NCI-H2171 treated with DMSO at 0.1 percent for 48 hours (cell line): ENCODE measurements around the gene SCN4B.
A peak's percentile ranks its signal among the peaks of the same experiment; 100 is the strongest.

Experiments used
- DNase-seq: peaks from one replicate; lab custom pipeline; 2025; lab: John Stamatoyannopoulos, UW

SCN4B gene

DNA sequence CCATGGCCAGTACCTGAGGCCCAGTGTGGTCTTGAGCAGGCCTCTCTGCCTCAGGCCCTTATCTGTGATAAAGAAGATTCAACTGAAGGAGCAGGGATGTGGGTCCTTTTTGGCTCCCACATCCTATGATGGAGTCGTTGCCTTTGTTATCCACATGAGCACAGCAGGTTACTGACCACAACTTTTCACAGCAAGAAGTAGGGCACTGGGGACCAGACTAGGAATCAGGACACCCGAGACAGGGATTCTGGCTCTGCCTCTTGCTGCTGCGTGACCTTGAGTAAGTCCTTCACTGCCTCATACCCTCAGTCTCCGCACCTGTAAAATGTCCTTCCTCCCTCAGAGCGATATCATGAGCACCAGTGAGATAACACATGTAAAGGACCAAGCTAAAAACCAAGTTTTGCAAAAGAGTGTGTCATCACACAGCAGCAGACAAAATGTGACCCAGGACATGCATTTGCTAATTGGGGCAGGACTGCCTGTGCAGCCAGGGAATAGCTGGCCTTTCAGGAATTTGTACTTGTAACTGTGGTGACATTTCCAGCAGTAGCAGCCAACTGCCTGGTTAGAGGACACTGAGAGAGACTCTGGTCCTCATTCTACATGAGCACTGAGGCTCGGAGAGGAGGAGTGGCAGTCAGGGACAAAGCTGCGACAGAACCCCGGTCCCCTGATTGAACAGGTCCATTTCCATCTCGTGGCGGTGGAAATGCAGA is 52.6 kb downstream of the SCN4B start:
- no peak for DNase-seq

DNA sequence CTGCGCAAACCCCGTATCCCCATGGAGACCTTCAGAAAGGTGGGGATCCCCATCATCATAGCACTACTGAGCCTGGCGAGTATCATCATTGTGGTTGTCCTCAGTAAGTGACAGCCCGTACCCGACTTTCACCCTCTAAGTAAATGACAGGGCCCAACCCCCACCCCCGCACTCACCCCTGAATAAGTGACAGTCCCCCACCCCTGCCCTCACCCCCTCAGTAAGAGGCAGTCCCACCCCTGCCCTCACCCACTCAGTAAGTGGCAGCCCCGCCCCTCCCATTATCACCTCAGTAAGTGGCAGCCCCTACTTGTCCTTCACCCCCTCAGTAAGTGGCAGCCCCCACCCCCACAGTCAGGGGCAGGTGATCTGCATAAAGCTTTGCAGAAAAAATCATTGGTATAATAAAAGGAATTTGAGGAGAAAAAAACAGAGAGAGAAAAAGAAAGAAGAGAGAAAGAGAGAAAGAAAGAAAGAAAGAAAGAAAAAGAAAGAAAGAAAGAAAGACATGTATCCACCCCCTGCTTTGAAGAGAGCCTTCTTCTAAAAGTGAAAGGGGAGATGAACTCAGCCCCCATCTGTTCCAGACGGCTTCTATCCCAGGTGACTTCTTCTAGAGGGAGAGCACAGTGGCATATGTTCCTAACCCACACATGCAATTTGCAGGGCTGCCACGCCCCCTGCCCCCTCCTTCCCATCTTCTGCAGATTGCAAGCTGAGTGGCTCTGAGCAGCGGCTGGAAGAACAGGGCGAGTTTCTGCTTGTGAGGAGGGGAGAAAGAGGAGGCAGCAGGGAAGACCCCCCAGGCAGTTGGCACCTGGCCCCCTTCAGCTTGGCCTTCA is 53.4 kb downstream of the SCN4B start:
- peak; percentile 95 for DNase-seq

- DNase-seq, result no peak
Measured at GRCh38 chr11:118095967-118096367, 56.7 kb downstream of the SCN4B start.

GRCh38 chr11:118095493-118095892 is 57.1 kb downstream of the SCN4B start:
- DNase-seq, result no peak

DNA sequence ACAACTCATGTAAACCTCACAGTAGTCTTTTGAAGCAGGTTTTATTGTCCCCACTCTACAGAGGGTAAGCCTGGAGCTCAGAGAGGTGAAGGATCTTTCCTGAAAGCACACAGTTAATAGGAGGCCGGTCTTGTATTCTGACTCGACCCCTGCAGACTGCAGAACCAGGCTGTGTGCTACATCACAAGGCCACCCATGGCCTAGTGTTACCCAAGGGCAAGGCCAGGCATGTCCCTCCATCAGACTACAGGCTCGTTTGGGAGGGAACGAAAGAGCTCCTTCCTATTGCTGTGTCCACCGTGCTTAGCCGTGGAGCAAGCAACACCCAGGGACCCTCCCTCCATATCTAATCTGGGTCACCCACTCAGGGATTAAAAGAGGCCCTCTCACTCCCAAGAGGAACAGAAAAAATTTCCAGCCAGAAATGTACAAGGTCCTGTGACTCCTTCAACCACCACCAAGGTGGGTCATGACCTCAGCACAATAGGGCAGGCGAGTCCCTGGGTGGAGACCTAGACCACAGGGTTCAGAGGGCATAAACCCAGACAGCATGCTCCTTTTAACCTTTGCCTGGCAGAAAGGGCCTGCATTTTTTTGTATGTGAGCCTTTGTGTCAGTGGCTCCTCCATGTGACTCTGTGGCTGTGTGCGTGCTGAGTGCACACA is 59.6 kb downstream of the SCN4B start:
- no peak for DNase-seq

DNA sequence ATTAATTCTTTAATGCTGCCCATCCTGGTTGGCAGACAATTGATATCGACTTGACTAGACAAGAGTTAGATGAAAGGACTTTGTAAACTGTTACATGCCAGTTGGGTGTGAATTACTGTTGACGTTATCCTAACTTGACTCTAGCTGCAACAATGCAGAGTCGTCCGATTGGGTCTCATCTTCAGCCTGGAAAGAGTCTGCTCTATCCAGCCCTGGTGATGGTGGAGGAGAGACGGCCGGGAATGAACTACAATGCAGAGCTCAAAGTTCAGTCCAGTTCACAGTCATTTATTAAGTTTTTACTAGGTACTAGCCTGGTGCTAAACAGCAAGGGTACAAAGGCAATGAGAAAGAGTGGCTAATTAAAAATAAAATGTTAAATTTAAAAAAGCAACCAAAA is 60.9 kb downstream of the SCN4B start:
- DNase-seq, result no peak

- no peak for DNase-seq
Measured at GRCh38 chr11:118090545-118091162, 62.0 kb downstream of the SCN4B start.

DNA sequence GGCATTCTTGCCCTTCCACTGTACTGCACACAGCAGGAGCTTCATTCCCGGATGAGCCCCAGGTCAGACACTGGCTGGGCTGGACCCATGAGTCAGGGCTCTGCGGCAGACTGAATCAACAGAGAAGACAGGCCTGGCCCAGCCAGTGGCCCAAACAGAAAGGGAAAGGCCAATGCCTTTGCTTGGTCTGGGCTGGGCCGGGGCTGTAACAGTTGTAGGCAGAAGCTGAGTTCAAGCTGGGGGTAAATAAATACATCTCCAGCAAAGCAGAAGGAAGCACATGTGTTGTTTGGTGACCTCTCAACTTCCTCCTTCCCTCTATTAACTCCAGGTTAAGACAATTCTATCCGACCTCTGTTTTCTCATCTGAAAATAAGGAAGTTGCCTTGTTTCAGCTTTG is 64.1 kb downstream of the SCN4B start:
- no peak for DNase-seq

DNA sequence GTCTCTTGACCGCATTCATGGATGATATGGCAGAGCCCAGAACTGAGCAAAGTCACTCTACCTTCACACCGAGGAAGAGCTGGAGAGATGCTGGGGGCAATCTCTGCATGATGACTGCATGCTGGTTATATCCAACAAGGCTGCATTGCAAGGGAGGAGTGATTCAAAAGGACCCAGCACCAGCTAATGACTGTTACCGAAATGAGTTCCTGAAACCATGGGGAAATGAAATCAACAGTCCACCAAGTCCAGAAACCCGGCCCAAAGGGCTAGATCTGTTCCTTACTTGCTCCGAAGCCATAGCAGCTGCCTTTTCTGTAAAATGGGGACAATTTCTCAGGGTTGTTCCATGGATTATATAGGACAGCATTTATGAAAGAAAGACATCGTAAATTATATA is 64.7 kb downstream of the SCN4B start:
- DNase-seq, result no peak

DNA sequence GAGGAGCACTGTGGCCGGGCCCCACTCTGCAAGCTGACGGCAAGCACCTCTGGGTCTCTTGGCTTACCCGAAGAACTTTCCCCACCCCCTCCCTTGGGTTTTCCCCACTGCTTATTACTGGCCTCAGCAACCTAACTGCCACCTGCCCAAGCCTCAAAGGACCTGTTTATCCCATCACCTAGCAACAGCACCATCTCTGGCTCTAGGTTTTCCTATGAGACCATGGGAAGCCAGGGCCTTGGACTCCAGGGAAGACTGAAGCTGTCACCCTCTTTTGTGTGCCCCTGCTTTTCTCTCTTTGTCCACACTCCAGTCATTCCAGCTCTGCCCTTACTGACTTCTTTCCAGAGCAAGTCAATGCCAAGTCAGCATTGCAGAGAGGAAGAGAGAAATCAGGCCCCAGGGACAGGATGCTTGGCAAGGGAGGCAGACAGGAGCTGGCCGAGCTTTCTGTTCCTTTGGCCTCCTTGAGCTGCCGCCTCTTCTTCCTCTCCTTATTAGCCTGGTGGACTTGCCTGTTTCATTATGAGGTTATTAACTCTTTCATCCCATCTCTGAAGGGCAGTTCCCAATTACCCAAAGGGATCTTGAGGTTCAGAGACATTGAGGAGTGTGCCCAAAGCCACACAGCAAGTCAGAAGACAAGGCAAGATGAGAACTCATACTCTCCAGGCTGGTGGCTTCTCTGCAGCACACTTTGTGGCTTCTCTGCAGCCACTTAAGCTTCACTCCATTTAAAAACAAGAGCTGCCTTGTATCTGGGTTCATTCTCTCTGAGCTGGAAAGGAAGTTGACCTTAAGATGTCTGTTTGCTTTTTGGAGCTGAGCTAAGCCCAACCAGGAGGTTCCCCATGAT is 65.5 kb downstream of the SCN4B start, which contains the start of gene SMIM35:
Gene SMIM35, minus strand, starts transcription at position 51 of the 856 bp plus-strand sequence. CDS start 206 bp downstream, outside the sequence.
- DNase-seq, result no peak

GRCh38 chr11:118084656-118085055 is 68.0 kb downstream of the SCN4B start:
- DNase-seq, result no peak

DNA sequence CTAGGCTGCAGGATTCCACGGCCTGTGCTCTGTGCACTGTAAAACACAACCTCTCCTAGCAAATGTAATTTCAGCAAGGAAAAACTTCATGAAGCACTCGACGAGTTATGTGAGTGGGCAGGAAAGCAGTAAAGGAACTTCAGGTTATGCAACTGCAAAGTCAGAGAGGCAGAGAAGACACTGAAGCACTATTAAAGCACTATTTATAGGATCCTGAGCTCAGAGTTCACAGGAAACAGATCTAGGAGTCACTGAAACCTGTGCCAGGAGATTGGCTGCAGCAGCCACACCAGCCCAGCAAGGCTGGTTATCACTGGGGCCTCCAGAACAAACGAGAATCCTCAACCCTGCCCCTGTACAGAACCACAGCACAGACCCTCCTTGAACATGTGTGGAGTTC is 68.4 kb downstream of the SCN4B start:
- DNase-seq, result no peak
